HepG2 (cell line): ENCODE results near the gene ZDBF2. TPM values are rescaled to one million over a fixed set of nuclear protein-coding genes. Genes with fewer than 3 reads are reported as not detected.

Experiments used
- ATAC-seq: fragments of 200-7000 bp; cut with Tn5 transposase; 3 replicates; pipeline ENCODE4 v1.9.1; 2020; ENCODE audit warnings: mild to moderate bottlenecking, moderate library complexity
- BruUV-seq: library from RNA; stranded (reverse); fragments of 400-500 nt; replicated peaks from 2 replicates; lab custom pipeline; 2021; lab: Mats Ljungman, UMichigan
- CTCF ChIA-PET: fragments of 300-600 bp; formaldehyde crosslinking; extraction: SDS; loops from one replicate; lab custom pipeline; 2021; ENCODE audit warnings: low total read pairs, inconsistent platforms, low intra/inter-chr PET ratio; lab: Yijun Ruan, JAX
- POLR2A ChIA-PET: fragments of 350-600 bp; sonication (Branson Sonifier 250); formaldehyde crosslinking; loops from one replicate; lab custom pipeline; 2020; ENCODE audit warnings: antibody characterized with exemption, inconsistent platforms; lab: Yijun Ruan, JAX
- DNase-seq: peaks from one replicate; pipeline ENCODE4 v3.0.0-alpha.2; 2015; ENCODE audit warnings: low spot score
- FAIRE-seq: peaks from 3 replicates; lab custom pipeline; 2011; peaks lifted over from hg19 to GRCh38; lab: Jason Lieb, UNC
- H2AFZ ChIP-seq: one replicate; pipeline ENCODE4 v1.6.1; 2011; ENCODE audit warnings: low read length, inconsistent platforms
- H3K27ac ChIP-seq: fragments of 300-600 bp; 3 replicates; pipeline ENCODE4 v1.8.0; 2011; ENCODE audit warnings: mixed run types, mild to moderate bottlenecking, mixed read lengths, low read length, inconsistent platforms; ENCODE audit not compliant: insufficient read depth; ENCODE audit errors: extremely low read length
- H3K27me3 ChIP-seq, 2 experiments: fragments of 200-600 bp in 1 of 2; 2 replicates in 1 of 2; 3 replicates in 1 of 2; pipeline versions ENCODE4 v1.6.0 to v1.8.0; 2011; ENCODE audit warnings: low read length in 2 of 2, mild to moderate bottlenecking in 2 of 2, moderate library complexity in 2 of 2, inconsistent platforms in 1 of 2; ENCODE audit not compliant: insufficient read depth in 2 of 2, control insufficient read depth in 1 of 2
- H3K36me3 ChIP-seq, 2 experiments: fragments of 200-600 bp in 1 of 2; replicated peaks in 1 of 2; 2 replicates in 1 of 2; 3 replicates in 1 of 2; pipeline versions ENCODE4 v1.5.1 to v1.8.0; 2011; ENCODE audit warnings: low read length in 2 of 2, inconsistent platforms in 1 of 2; ENCODE audit not compliant: insufficient read depth in 2 of 2, control insufficient read depth in 1 of 2
- H3K4me1 ChIP-seq: 2 replicates; pipeline ENCODE4 v1.5.1; 2012; ENCODE audit warnings: low read length, inconsistent platforms; ENCODE audit not compliant: insufficient read depth
- H3K4me2 ChIP-seq: 2 replicates; pipeline ENCODE4 v1.6.0; 2011; ENCODE audit warnings: low read depth, low read length, inconsistent platforms
- H3K4me3 ChIP-seq, 3 experiments: fragments of 200-600 bp in 1 of 3; sonication (generic), shearing (Covaris generic) in 1 of 3; replicated peaks in 1 of 3; 2 replicates each; pipeline ENCODE4 v1.5.1; 2011 to 2016; ENCODE audit warnings: low read length in 3 of 3, inconsistent platforms in 2 of 3, low read depth in 2 of 3, mild to moderate bottlenecking in 2 of 3, control low read depth in 1 of 3, mixed read lengths in 1 of 3; ENCODE audit not compliant: insufficient read depth in 1 of 3
- H3K79me2 ChIP-seq: one replicate; pipeline ENCODE4 v1.6.1; 2011; ENCODE audit warnings: low read length, inconsistent platforms; ENCODE audit not compliant: insufficient read depth
- H3K9ac ChIP-seq: 2 replicates; pipeline ENCODE4 v1.6.0; 2011; ENCODE audit warnings: mild to moderate bottlenecking, low read depth, low read length, inconsistent platforms; ENCODE audit not compliant: insufficient read depth
- H3K9me3 ChIP-seq: 2 replicates; pipeline ENCODE4 v1.5.1; 2012; ENCODE audit warnings: mild to moderate bottlenecking, low read length
- H4K20me1 ChIP-seq: 2 replicates; pipeline ENCODE4 v1.6.0; 2011; ENCODE audit warnings: inconsistent platforms, mild to moderate bottlenecking, low read length, moderate library complexity; ENCODE audit not compliant: insufficient read depth
- ARID4A ChIP-seq: sonication (generic); formaldehyde crosslinking; IDR thresholded peaks from 2 replicates; pipeline ENCODE4 v1.5.0; 2020; ENCODE audit warnings: mild to moderate bottlenecking, missing genetic modification reagents, borderline replicate concordance
- CENPT ChIP-seq: sonication (generic); formaldehyde crosslinking; IDR thresholded peaks from 2 replicates; pipeline ENCODE4 v1.8.0; 2022; ENCODE audit warnings: low read depth, mild to moderate bottlenecking, moderate library complexity, missing genetic modification reagents
- ETV5 ChIP-seq: IDR thresholded peaks from 2 replicates; pipeline ENCODE4 v1.6.1; 2018; ENCODE audit warnings: missing biosample characterization, missing genetic modification reagents, inconsistent platforms, borderline replicate concordance
- FOXJ3 ChIP-seq: sonication (generic); formaldehyde crosslinking; IDR thresholded peaks from 2 replicates; pipeline ENCODE4 v1.4.0; 2020; ENCODE audit warnings: missing genetic modification reagents, mild to moderate bottlenecking, borderline replicate concordance
- MTF2 ChIP-seq: sonication (generic); formaldehyde crosslinking; IDR thresholded peaks from 2 replicates; pipeline ENCODE4 v1.5.0; 2020; ENCODE audit warnings: missing genetic modification reagents, borderline replicate concordance
- NCOA1 ChIP-seq: sonication (generic); formaldehyde crosslinking; IDR thresholded peaks from 2 replicates; pipeline ENCODE4 v1.9.0; 2021; ENCODE audit warnings: missing genetic modification reagents
- POLR2AphosphoS2 ChIP-seq: IDR thresholded peaks from 2 replicates; pipeline ENCODE4 v1.6.1; 2011; ENCODE audit warnings: low read depth, low read length, improper control_type of control experiment
- TOPORS ChIP-seq: sonication (generic); formaldehyde crosslinking; IDR thresholded peaks from 2 replicates; pipeline ENCODE4 v1.8.0; 2023; ENCODE audit warnings: mild to moderate bottlenecking, missing genetic modification reagents
- ZNF768 ChIP-seq: sonication (generic); formaldehyde crosslinking; IDR thresholded peaks from 2 replicates; pipeline ENCODE4 v1.4.0; 2020; ENCODE audit warnings: missing genetic modification reagents
- ZZZ3 ChIP-seq: sonication (generic); formaldehyde crosslinking; IDR thresholded peaks from 2 replicates; pipeline ENCODE4 v1.4.0; 2020; ENCODE audit warnings: missing genetic modification reagents, mild to moderate bottlenecking, borderline replicate concordance
- WGBS: methylation state at CpG from one replicate; pipeline ENCODE4 v1.1.6; 2017; ENCODE audit warnings: low lambda C conversion rate; 5-methylcytosine and 5-hydroxymethylcytosine counted together
- in situ Hi-C: cut with HindIII; loops from 2 replicates; pipeline ENCODE4 v1.10.0; 2017; ENCODE audit warnings: low pct_unique_long_range_greater_than_20kb; ENCODE audit not compliant: extremely low pct_ligation_motif_present
- intact Hi-C: fragments of 100-400 bp; cut with micrococcal nuclease; formaldehyde crosslinking; loops from one replicate; pipeline ENCODE4 v1.10.0; 2022; ENCODE audit not compliant: unreplicated experiment
- polyA plus RNA-seq, 8 experiments: library from polyadenylated mRNA; depleted of rRNA in 3 of 8; stranded (reverse) in 7 of 8; unstranded in 1 of 8; fragments of >200 nt; fragmentation: Illumina TruSeq in 4 of 8; extraction: Trizol in 4 of 8; gene quantifications; 2 replicates each; pipeline versions ENCODE4 v1.2.1 to v1.2.3, GENCODE V29; 2011 to 2016; ENCODE audit warnings: low read depth in 4 of 8, missing spikeins in 1 of 8, mixed read lengths in 1 of 8; ENCODE audit not compliant: insufficient read depth in 1 of 8
- total RNA-seq, 5 experiments: library from RNA; depleted of rRNA; stranded (reverse); fragments of >200 nt; fragmentation: Illumina TruSeq; extraction: Trizol; gene quantifications; 2 replicates each; pipeline ENCODE4 v1.2.3, GENCODE V29; 2016; ENCODE audit warnings: low read depth in 1 of 5
- TF ChIP-seq, protein P1 (sequence below): sonication (generic); formaldehyde crosslinking; IDR thresholded peaks from 2 replicates; pipeline ENCODE4 v1.8.1; 2023; ENCODE audit warnings: mild to moderate bottlenecking, missing genetic modification reagents
- TF ChIP-seq, protein P2 (sequence below): sonication (generic); formaldehyde crosslinking; IDR thresholded peaks from 2 replicates; pipeline ENCODE4 v1.9.0; 2021; ENCODE audit warnings: missing genetic modification reagents, borderline replicate concordance

The ZDBF2 gene
- total and polyA plus RNA-seq, 2 of the 13 experiments (the other 11 are each of a cell fraction or from before 2014, with no cell fraction given) = 1.5 to 2.0 TPM

- no peaks in the 10 kb centered on the region for H3K4me1 ChIP-seq
- H3K27me3 ChIP-seq = peaks cover 7 to 81% of the 10 kb centered on the region in 2 experiments; a peak in 4 of 5 replicates
- H3K4me3 ChIP-seq = no peak overlapping the region
- TF ChIP-seq, protein P1, sequence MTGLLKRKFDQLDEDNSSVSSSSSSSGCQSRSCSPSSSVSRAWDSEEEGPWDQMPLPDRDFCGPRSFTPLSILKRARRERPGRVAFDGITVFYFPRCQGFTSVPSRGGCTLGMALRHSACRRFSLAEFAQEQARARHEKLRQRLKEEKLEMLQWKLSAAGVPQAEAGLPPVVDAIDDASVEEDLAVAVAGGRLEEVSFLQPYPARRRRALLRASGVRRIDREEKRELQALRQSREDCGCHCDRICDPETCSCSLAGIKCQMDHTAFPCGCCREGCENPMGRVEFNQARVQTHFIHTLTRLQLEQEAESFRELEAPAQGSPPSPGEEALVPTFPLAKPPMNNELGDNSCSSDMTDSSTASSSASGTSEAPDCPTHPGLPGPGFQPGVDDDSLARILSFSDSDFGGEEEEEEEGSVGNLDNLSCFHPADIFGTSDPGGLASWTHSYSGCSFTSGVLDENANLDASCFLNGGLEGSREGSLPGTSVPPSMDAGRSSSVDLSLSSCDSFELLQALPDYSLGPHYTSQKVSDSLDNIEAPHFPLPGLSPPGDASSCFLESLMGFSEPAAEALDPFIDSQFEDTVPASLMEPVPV (CRISPR knock-in tag) = no peak
- TF ChIP-seq FOXJ3 (no peak), TOPORS (CRISPR knock-in tag) (no peak), MTF2 (CRISPR knock-in tag) (no peak), ZZZ3 (no peak), POLR2AphosphoS2 (no peak), ZNF768 (CRISPR knock-in tag) (no peak), ETV5 (CRISPR knock-in tag) (no peak), NCOA1 (CRISPR knock-in tag) (no peak), CENPT (no peak), ARID4A (CRISPR knock-in tag) (no peak)
- TF ChIP-seq, protein P2, sequence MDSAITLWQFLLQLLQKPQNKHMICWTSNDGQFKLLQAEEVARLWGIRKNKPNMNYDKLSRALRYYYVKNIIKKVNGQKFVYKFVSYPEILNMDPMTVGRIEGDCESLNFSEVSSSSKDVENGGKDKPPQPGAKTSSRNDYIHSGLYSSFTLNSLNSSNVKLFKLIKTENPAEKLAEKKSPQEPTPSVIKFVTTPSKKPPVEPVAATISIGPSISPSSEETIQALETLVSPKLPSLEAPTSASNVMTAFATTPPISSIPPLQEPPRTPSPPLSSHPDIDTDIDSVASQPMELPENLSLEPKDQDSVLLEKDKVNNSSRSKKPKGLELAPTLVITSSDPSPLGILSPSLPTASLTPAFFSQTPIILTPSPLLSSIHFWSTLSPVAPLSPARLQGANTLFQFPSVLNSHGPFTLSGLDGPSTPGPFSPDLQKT (CRISPR knock-in tag) = no peak
- TF ChIP-seq, all 625 proteins: peak for 0
- H3K36me3 ChIP-seq = no peaks in the 10 kb centered on the region; a peak in 1 of 5 replicates
- intact Hi-C loops (loop anchor here (1.0 to 2.0 kb wide), 2 partner anchors 95 to 255 kb away; no protein-coding TSS in a partner anchor), in situ Hi-C loops (no loop called here)
- H3K9me3 ChIP-seq = no peaks in the 10 kb centered on the region
- no peak overlapping the region for H3K27ac ChIP-seq
- WGBS = 14% methylated on average over 10 of the region's 10 CpGs
- H3K4me2 ChIP-seq = no peak overlapping the region
- H2AFZ ChIP-seq = no peak overlapping the region
- no TSS peak for BruUV-seq
- no peak for FAIRE-seq
- no peak for DNase-seq
- no peak overlapping the region for H3K9ac ChIP-seq
- H3K79me2 ChIP-seq = no peaks in the 10 kb centered on the region
- ChIA-PET CTCF (no interaction called here), POLR2A (no interaction called here)
- no peak for ATAC-seq
- H4K20me1 ChIP-seq = no peaks in the 10 kb centered on the region
Measured at GRCh38 chr2:206259376-206260187, 14.9 kb upstream of the ZDBF2 start.
